ENCODE results near the gene PRKAG2. TPM values are rescaled to one million over a fixed set of nuclear protein-coding genes. Genes with fewer than 3 reads are reported as not detected.

PRKAG2 gene
- total and polyA plus RNA-seq, 4 donors: 3.6 to 25.1 (median 16.8) TPM

- TF ChIP-seq CTCF (IDR thresholded peaks at IDR 0.05; ENCODE audit: low read depth, low read length, missing input control): no peak
These were observed 68.3 kb downstream of the PRKAG2 start (continued) for GRCh38 chr7:151808400-151809145.

DNA sequence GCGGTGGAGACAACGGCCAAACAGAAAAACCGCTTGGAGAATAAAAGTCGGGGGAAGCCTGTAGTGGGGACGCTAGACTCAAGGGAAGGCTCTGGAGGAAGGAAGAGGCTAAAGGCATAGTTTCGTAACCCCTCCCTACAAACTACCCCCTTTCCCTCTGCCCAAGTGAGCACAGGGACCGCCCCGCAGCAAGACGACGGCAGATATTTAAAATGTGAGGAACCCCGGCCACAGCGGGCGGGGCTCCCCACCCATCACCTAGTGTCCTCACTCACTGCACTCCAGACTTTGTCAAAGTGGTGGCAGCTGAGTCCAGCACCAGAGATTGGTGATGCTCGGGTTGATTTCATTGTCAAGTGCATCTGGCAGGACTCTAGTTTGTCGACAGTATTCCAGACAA, 69.1 kb downstream of the PRKAG2 start:
- Histone ChIP-seq H3K4me1 (ENCODE audit: control insufficient read depth in 4 of 4, insufficient read depth in 4 of 4, low read length in 3 of 4) (peaks cover 11 to 50% (median 26%) of the 10 kb centered on the region in 4 donors), H3K9ac (ENCODE audit: low read depth in 1 of 2, low read length in 2 of 2) (no peak overlapping the region), H3K4me3 (ENCODE audit: low read depth in 1 of 3, low read length in 3 of 3) (no peak overlapping the region), H3K27me3 (ENCODE audit: control insufficient read depth in 4 of 4, insufficient read depth in 4 of 4, low read length in 3 of 4) (no peaks in the 10 kb centered on the region), H3K27ac (ENCODE audit: low read depth in 1 of 2, low read length in 2 of 2) (peak overlapping the region; percentile 48 to 63), H3K36me3 (ENCODE audit: control insufficient read depth in 4 of 4, insufficient read depth in 3 of 4, low read depth in 1 of 4, low read length in 3 of 4) (no peaks in the 10 kb centered on the region), H3K9me3 (ENCODE audit: control insufficient read depth in 4 of 4, low read length in 3 of 4) (no peaks in the 10 kb centered on the region)
- no peak for DNase-seq (ENCODE audit: low spot score)
- no peak for TF ChIP-seq EGR1 (IDR thresholded peaks at IDR 0.05; ENCODE audit: low read depth in 2 of 2)
- TF ChIP-seq, protein P1, sequence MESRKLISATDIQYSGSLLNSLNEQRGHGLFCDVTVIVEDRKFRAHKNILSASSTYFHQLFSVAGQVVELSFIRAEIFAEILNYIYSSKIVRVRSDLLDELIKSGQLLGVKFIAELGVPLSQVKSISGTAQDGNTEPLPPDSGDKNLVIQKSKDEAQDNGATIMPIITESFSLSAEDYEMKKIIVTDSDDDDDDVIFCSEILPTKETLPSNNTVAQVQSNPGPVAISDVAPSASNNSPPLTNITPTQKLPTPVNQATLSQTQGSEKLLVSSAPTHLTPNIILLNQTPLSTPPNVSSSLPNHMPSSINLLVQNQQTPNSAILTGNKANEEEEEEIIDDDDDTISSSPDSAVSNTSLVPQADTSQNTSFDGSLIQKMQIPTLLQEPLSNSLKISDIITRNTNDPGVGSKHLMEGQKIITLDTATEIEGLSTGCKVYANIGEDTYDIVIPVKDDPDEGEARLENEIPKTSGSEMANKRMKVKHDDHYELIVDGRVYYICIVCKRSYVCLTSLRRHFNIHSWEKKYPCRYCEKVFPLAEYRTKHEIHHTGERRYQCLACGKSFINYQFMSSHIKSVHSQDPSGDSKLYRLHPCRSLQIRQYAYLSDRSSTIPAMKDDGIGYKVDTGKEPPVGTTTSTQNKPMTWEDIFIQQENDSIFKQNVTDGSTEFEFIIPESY (IDR thresholded peaks at IDR 0.05): no peak
- TF ChIP-seq RXRA (IDR thresholded peaks at IDR 0.05): no peak
- no peak for TF ChIP-seq NR2F2 (IDR thresholded peaks at IDR 0.05)
- TF ChIP-seq YY1 (IDR thresholded peaks at IDR 0.05): no peak
- TF ChIP-seq HNF4A (conservative IDR thresholded peaks at IDR 0.05): no peak
- TF ChIP-seq HNF4G (IDR thresholded peaks at IDR 0.05): no peak
- TF ChIP-seq, protein P2, sequence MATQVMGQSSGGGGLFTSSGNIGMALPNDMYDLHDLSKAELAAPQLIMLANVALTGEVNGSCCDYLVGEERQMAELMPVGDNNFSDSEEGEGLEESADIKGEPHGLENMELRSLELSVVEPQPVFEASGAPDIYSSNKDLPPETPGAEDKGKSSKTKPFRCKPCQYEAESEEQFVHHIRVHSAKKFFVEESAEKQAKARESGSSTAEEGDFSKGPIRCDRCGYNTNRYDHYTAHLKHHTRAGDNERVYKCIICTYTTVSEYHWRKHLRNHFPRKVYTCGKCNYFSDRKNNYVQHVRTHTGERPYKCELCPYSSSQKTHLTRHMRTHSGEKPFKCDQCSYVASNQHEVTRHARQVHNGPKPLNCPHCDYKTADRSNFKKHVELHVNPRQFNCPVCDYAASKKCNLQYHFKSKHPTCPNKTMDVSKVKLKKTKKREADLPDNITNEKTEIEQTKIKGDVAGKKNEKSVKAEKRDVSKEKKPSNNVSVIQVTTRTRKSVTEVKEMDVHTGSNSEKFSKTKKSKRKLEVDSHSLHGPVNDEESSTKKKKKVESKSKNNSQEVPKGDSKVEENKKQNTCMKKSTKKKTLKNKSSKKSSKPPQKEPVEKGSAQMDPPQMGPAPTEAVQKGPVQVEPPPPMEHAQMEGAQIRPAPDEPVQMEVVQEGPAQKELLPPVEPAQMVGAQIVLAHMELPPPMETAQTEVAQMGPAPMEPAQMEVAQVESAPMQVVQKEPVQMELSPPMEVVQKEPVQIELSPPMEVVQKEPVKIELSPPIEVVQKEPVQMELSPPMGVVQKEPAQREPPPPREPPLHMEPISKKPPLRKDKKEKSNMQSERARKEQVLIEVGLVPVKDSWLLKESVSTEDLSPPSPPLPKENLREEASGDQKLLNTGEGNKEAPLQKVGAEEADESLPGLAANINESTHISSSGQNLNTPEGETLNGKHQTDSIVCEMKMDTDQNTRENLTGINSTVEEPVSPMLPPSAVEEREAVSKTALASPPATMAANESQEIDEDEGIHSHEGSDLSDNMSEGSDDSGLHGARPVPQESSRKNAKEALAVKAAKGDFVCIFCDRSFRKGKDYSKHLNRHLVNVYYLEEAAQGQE (IDR thresholded peaks at IDR 0.05): no peak
- TF ChIP-seq, protein P3, sequence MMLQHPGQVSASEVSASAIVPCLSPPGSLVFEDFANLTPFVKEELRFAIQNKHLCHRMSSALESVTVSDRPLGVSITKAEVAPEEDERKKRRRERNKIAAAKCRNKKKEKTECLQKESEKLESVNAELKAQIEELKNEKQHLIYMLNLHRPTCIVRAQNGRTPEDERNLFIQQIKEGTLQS (IDR thresholded peaks at IDR 0.05): no peak
- TF ChIP-seq GABPA (IDR thresholded peaks at IDR 0.05 in 1 of 2, conservative IDR thresholded peaks at IDR 0.05 in 1 of 2): no peak
- TF ChIP-seq FOXA2 (IDR thresholded peaks at IDR 0.05): no peak
- TF ChIP-seq SP1 (IDR thresholded peaks at IDR 0.05): no peak
- TF ChIP-seq TAF1 (conservative IDR thresholded peaks at IDR 0.05): no peak
- TF ChIP-seq FOXA1 (IDR thresholded peaks at IDR 0.05): no peak
- 86% methylated on average over 15 of the region's 15 CpGs for WGBS
